HepG2 (cell line): ENCODE results near the gene SCARF1. TPM values are rescaled to one million over a fixed set of nuclear protein-coding genes. Genes with fewer than 3 reads are reported as not detected.
A peak's percentile ranks its signal among the peaks of the same experiment; 100 is the strongest.

Experiments used
- ATAC-seq: fragments of 200-7000 bp; cut with Tn5 transposase; 3 replicates; pipeline ENCODE4 v1.9.1; 2020; ENCODE audit warnings: mild to moderate bottlenecking, moderate library complexity
- BruUV-seq: library from RNA; stranded (reverse); fragments of 400-500 nt; replicated peaks from 2 replicates; lab custom pipeline; 2021; lab: Mats Ljungman, UMichigan
- CTCF ChIA-PET: fragments of 300-600 bp; formaldehyde crosslinking; extraction: SDS; loops from one replicate; lab custom pipeline; 2021; ENCODE audit warnings: low total read pairs, inconsistent platforms, low intra/inter-chr PET ratio; lab: Yijun Ruan, JAX
- POLR2A ChIA-PET: fragments of 350-600 bp; sonication (Branson Sonifier 250); formaldehyde crosslinking; loops from one replicate; lab custom pipeline; 2020; ENCODE audit warnings: antibody characterized with exemption, inconsistent platforms; lab: Yijun Ruan, JAX
- DNase-seq: peaks from one replicate; pipeline ENCODE4 v3.0.0-alpha.2; 2015; ENCODE audit warnings: low spot score
- FAIRE-seq: peaks from 3 replicates; lab custom pipeline; 2011; peaks lifted over from hg19 to GRCh38; lab: Jason Lieb, UNC
- H2AFZ ChIP-seq: one replicate; pipeline ENCODE4 v1.6.1; 2011; ENCODE audit warnings: low read length, inconsistent platforms
- H3K27ac ChIP-seq: fragments of 300-600 bp; 3 replicates; pipeline ENCODE4 v1.8.0; 2011; ENCODE audit warnings: mixed run types, mild to moderate bottlenecking, mixed read lengths, low read length, inconsistent platforms; ENCODE audit not compliant: insufficient read depth; ENCODE audit errors: extremely low read length
- H3K27me3 ChIP-seq, 2 experiments: fragments of 200-600 bp in 1 of 2; 2 replicates in 1 of 2; 3 replicates in 1 of 2; pipeline versions ENCODE4 v1.6.0 to v1.8.0; 2011; ENCODE audit warnings: low read length in 2 of 2, mild to moderate bottlenecking in 2 of 2, moderate library complexity in 2 of 2, inconsistent platforms in 1 of 2; ENCODE audit not compliant: insufficient read depth in 2 of 2, control insufficient read depth in 1 of 2
- H3K36me3 ChIP-seq, 2 experiments: fragments of 200-600 bp in 1 of 2; replicated peaks in 1 of 2; 2 replicates in 1 of 2; 3 replicates in 1 of 2; pipeline versions ENCODE4 v1.5.1 to v1.8.0; 2011; ENCODE audit warnings: low read length in 2 of 2, inconsistent platforms in 1 of 2; ENCODE audit not compliant: insufficient read depth in 2 of 2, control insufficient read depth in 1 of 2
- H3K4me1 ChIP-seq: 2 replicates; pipeline ENCODE4 v1.5.1; 2012; ENCODE audit warnings: low read length, inconsistent platforms; ENCODE audit not compliant: insufficient read depth
- H3K4me2 ChIP-seq: 2 replicates; pipeline ENCODE4 v1.6.0; 2011; ENCODE audit warnings: low read depth, low read length, inconsistent platforms
- H3K4me3 ChIP-seq, 3 experiments: fragments of 200-600 bp in 1 of 3; sonication (generic), shearing (Covaris generic) in 1 of 3; replicated peaks in 1 of 3; 2 replicates each; pipeline ENCODE4 v1.5.1; 2011 to 2016; ENCODE audit warnings: low read length in 3 of 3, inconsistent platforms in 2 of 3, low read depth in 2 of 3, mild to moderate bottlenecking in 2 of 3, control low read depth in 1 of 3, mixed read lengths in 1 of 3; ENCODE audit not compliant: insufficient read depth in 1 of 3
- H3K79me2 ChIP-seq: one replicate; pipeline ENCODE4 v1.6.1; 2011; ENCODE audit warnings: low read length, inconsistent platforms; ENCODE audit not compliant: insufficient read depth
- H3K9ac ChIP-seq: 2 replicates; pipeline ENCODE4 v1.6.0; 2011; ENCODE audit warnings: mild to moderate bottlenecking, low read depth, low read length, inconsistent platforms; ENCODE audit not compliant: insufficient read depth
- H3K9me3 ChIP-seq: 2 replicates; pipeline ENCODE4 v1.5.1; 2012; ENCODE audit warnings: mild to moderate bottlenecking, low read length
- H4K20me1 ChIP-seq: 2 replicates; pipeline ENCODE4 v1.6.0; 2011; ENCODE audit warnings: inconsistent platforms, mild to moderate bottlenecking, low read length, moderate library complexity; ENCODE audit not compliant: insufficient read depth
- ATF5 ChIP-seq: sonication (generic); formaldehyde crosslinking; IDR thresholded peaks from 2 replicates; pipeline ENCODE4 v1.4.0; 2020; ENCODE audit warnings: mild to moderate bottlenecking, low read depth, missing genetic modification reagents
- DMTF1 ChIP-seq: sonication (generic); formaldehyde crosslinking; IDR thresholded peaks from 2 replicates; pipeline ENCODE4 v1.4.0; 2020; ENCODE audit warnings: mild to moderate bottlenecking, missing genetic modification reagents
- GATA4 ChIP-seq: sonication (generic); IDR thresholded peaks from 2 replicates; pipeline ENCODE4 v1.6.1; 2016; ENCODE audit warnings: antibody characterized with exemption, low read depth, borderline replicate concordance
- NKX3-1 ChIP-seq: sonication (generic); formaldehyde crosslinking; IDR thresholded peaks from 2 replicates; pipeline ENCODE4 v1.5.0; 2020; ENCODE audit warnings: missing genetic modification reagents
- NPAS2 ChIP-seq: sonication (generic); formaldehyde crosslinking; IDR thresholded peaks from 2 replicates; pipeline ENCODE4 v1.8.0; 2022; ENCODE audit warnings: mild to moderate bottlenecking, missing genetic modification reagents, borderline replicate concordance
- PCBP2 ChIP-seq: fragments of 200-400 bp; formaldehyde crosslinking; optimal IDR thresholded peaks from 2 replicates; pipeline ENCODE3; 2018; ENCODE audit warnings: low read length, low read depth; ENCODE audit not compliant: poor library complexity, severe bottlenecking
- PHF20 ChIP-seq: sonication (generic); formaldehyde crosslinking; IDR thresholded peaks from 2 replicates; pipeline ENCODE4 v1.5.0; 2020; ENCODE audit warnings: mild to moderate bottlenecking, missing genetic modification reagents
- PHF21A ChIP-seq: sonication (generic); formaldehyde crosslinking; IDR thresholded peaks from 2 replicates; pipeline ENCODE4 v1.5.0; 2020; ENCODE audit warnings: mild to moderate bottlenecking, missing genetic modification reagents
- RFXAP ChIP-seq: sonication (generic); formaldehyde crosslinking; IDR thresholded peaks from 2 replicates; pipeline ENCODE4 v1.4.0; 2020; ENCODE audit warnings: missing genetic modification reagents, borderline replicate concordance
- SOX6 ChIP-seq, 2 experiments: fragments of 450-650 bp in 1 of 2; sonication (generic) in 1 of 2; formaldehyde crosslinking in 1 of 2; IDR thresholded peaks; 2 replicates each; pipeline versions ENCODE4 v1.4.0 to v1.6.1; 2017 to 2020; ENCODE audit warnings: antibody characterized with exemption in 1 of 2, mild to moderate bottlenecking in 1 of 2, missing genetic modification reagents in 1 of 2
- XRCC5 ChIP-seq: fragments of 200-400 bp; formaldehyde crosslinking; optimal IDR thresholded peaks from 2 replicates; pipeline ENCODE3; 2017; ENCODE audit warnings: mild to moderate bottlenecking, low read length
- ZBTB1 ChIP-seq: sonication (generic); formaldehyde crosslinking; IDR thresholded peaks from 2 replicates; pipeline ENCODE4 v1.4.0; 2020; ENCODE audit warnings: missing genetic modification reagents, borderline replicate concordance
- ZNF280D ChIP-seq: sonication (generic); formaldehyde crosslinking; IDR thresholded peaks from 2 replicates; pipeline ENCODE4 v1.5.1; 2020; ENCODE audit warnings: mild to moderate bottlenecking, missing genetic modification reagents
- ZNF414 ChIP-seq: sonication (generic); formaldehyde crosslinking; IDR thresholded peaks from 2 replicates; pipeline ENCODE4 v1.5.0; 2020; ENCODE audit warnings: missing genetic modification reagents
- ZNF484 ChIP-seq: sonication (generic); formaldehyde crosslinking; IDR thresholded peaks from 2 replicates; pipeline ENCODE4 v1.5.1; 2020; ENCODE audit warnings: mild to moderate bottlenecking, low read depth, missing genetic modification reagents, borderline replicate concordance
- ZNF543 ChIP-seq: sonication (generic); formaldehyde crosslinking; IDR thresholded peaks from 2 replicates; pipeline ENCODE4 v1.4.0; 2020; ENCODE audit warnings: mild to moderate bottlenecking, missing genetic modification reagents
- WGBS: methylation state at CpG from one replicate; pipeline ENCODE4 v1.1.6; 2017; ENCODE audit warnings: low lambda C conversion rate; 5-methylcytosine and 5-hydroxymethylcytosine counted together
- in situ Hi-C: cut with HindIII; loops from 2 replicates; pipeline ENCODE4 v1.10.0; 2017; ENCODE audit warnings: low pct_unique_long_range_greater_than_20kb; ENCODE audit not compliant: extremely low pct_ligation_motif_present
- intact Hi-C: fragments of 100-400 bp; cut with micrococcal nuclease; formaldehyde crosslinking; loops from one replicate; pipeline ENCODE4 v1.10.0; 2022; ENCODE audit not compliant: unreplicated experiment
- polyA plus RNA-seq, 8 experiments: library from polyadenylated mRNA; depleted of rRNA in 3 of 8; stranded (reverse) in 7 of 8; unstranded in 1 of 8; fragments of >200 nt; fragmentation: Illumina TruSeq in 4 of 8; extraction: Trizol in 4 of 8; gene quantifications; 2 replicates each; pipeline versions ENCODE4 v1.2.1 to v1.2.3, GENCODE V29; 2011 to 2016; ENCODE audit warnings: low read depth in 4 of 8, missing spikeins in 1 of 8, mixed read lengths in 1 of 8; ENCODE audit not compliant: insufficient read depth in 1 of 8
- total RNA-seq, 5 experiments: library from RNA; depleted of rRNA; stranded (reverse); fragments of >200 nt; fragmentation: Illumina TruSeq; extraction: Trizol; gene quantifications; 2 replicates each; pipeline ENCODE4 v1.2.3, GENCODE V29; 2016; ENCODE audit warnings: low read depth in 1 of 5

SCARF1 gene
- total and polyA plus RNA-seq, 2 of the 13 experiments (the other 11 are each of a cell fraction or from before 2014, with no cell fraction given), result 0.24 to 0.71 TPM

- Histone ChIP-seq H3K36me3 (no peaks in the 10 kb centered on the region; a peak in 2 of 5 replicates), H3K79me2 (no peaks in the 10 kb centered on the region), H3K27ac (peak overlapping the region; percentile 59), H3K27me3 (no peaks in the 10 kb centered on the region), H2AFZ (no peak overlapping the region), H3K9ac (peak overlapping the region; percentile 24; the same call in 1 of the 2 replicates), H4K20me1 (no peaks in the 10 kb centered on the region), H3K4me2 (peak overlapping the region; percentile 81), H3K4me1 (peaks cover 81% of the 10 kb centered on the region), H3K4me3 (peak overlapping the region in 1 of 3 experiments; percentile 38; a peak in 2 of 6 replicates), H3K9me3 (no peaks in the 10 kb centered on the region)
- intact Hi-C loops (loop anchor here (1.0 kb wide), 1 partner anchor 8 kb away; no protein-coding TSS in a partner anchor), in situ Hi-C loops (no loop called here)
- DNase-seq (peak; percentile 90), ATAC-seq (peak; percentile 86), FAIRE-seq (peak; percentile 93)
- no TSS peak for BruUV-seq
- under 1% methylated on average over 8 of the region's 19 CpGs for WGBS
- ChIA-PET CTCF (no interaction called here), POLR2A (interaction anchor here (0.7 to 1.6 kb wide), 8 partner anchors 8 to 126 kb away, joined by 3 to 10 read pairs (median 4); partner anchors contain the start of gene RILP)
- TF ChIP-seq XRCC5 (no peak), ZBTB1 (CRISPR knock-in tag) (no peak), NKX3-1 (CRISPR knock-in tag) (no peak), ATF5 (CRISPR knock-in tag) (no peak), RFXAP (CRISPR knock-in tag) (no peak), DMTF1 (no peak), PHF21A (CRISPR knock-in tag) (peak; percentile 72), PCBP2 (no peak), ZNF543 (CRISPR knock-in tag) (no peak), GATA4 (no peak; the same call in 1 of the 2 replicates), ZNF280D (CRISPR knock-in tag) (0 out of 2 replicates have a peak, but pooled peaks have one; percentile 18), ZNF484 (CRISPR knock-in tag) (no peak), NPAS2 (no peak), PHF20 (CRISPR knock-in tag) (no peak), SOX6 (IDR thresholded peaks at IDR 0.05) (no peak), SOX6 (CRISPR knock-in tag; IDR thresholded peaks at IDR 0.05) (peak; percentile 50), ZNF414 (CRISPR knock-in tag) (no peak)
These were observed 55.3 kb downstream of the SCARF1 start for GRCh38 chr17:1590029-1590746.
